LNCAP (cell line): ENCODE data around the gene PSD2.

Source experiments
- TF ChIP-seq, protein P1 (sequence below): fragments of 450-650 bp; IDR thresholded peaks from 2 replicates; pipeline ENCODE4 v1.5.1; 2017; ENCODE audit warnings: mild to moderate bottlenecking

PSD2 gene

GRCh38 chr5:139795074-139796001, at the start of gene PSD2:
Gene PSD2 (plus strand): TSS chr5:139795808. CDS start chr5:139809441, 13,633 bp downstream.
- TF ChIP-seq, protein P1, sequence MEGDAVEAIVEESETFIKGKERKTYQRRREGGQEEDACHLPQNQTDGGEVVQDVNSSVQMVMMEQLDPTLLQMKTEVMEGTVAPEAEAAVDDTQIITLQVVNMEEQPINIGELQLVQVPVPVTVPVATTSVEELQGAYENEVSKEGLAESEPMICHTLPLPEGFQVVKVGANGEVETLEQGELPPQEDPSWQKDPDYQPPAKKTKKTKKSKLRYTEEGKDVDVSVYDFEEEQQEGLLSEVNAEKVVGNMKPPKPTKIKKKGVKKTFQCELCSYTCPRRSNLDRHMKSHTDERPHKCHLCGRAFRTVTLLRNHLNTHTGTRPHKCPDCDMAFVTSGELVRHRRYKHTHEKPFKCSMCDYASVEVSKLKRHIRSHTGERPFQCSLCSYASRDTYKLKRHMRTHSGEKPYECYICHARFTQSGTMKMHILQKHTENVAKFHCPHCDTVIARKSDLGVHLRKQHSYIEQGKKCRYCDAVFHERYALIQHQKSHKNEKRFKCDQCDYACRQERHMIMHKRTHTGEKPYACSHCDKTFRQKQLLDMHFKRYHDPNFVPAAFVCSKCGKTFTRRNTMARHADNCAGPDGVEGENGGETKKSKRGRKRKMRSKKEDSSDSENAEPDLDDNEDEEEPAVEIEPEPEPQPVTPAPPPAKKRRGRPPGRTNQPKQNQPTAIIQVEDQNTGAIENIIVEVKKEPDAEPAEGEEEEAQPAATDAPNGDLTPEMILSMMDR, result no peak

DNA sequence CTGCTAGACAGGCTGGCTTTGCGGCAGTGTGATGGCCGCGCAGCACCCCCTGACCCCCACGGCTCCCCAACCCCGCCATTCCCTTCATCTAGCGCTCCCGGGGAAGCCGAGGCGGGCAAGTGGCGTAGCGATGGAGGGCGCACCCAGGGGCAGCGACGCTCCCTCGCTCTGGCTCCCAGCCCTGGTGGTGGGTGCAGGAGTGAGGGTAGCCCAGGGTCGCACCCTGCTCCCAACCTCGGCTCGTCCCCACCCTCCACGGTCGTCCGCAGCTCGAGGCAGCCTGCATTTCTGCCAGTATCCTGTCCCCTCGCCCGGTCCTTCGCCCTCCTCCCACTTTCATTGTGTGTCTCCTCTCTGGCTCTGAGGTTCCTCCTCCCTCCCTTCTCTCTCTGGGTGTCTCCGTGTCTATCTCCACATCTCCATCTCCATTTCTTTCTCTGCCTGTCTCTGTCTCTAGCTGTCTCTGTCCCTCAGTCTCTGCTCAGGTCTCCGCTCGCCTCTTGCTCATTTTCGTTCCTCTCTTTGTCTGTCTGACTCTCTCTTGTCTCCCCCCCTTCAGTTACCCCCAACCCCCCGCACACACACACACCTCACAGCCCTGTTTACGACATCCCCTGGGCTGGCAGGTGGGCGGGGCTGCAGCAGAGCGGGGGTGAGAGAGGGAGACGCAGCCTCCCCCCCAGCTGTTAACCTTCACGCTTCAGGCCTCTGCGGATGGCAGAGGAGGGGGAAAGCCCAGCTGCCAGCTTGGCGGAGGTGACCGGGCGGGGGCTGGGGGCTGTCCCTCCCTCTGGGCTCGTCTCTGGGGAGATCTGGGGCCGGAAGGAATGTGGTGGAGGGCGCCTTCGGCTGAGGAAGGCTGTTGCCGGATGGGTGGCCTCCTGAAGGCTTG, 48.7 kb upstream of the PSD2 start:
- TF ChIP-seq, protein P1, result no peak

DNA sequence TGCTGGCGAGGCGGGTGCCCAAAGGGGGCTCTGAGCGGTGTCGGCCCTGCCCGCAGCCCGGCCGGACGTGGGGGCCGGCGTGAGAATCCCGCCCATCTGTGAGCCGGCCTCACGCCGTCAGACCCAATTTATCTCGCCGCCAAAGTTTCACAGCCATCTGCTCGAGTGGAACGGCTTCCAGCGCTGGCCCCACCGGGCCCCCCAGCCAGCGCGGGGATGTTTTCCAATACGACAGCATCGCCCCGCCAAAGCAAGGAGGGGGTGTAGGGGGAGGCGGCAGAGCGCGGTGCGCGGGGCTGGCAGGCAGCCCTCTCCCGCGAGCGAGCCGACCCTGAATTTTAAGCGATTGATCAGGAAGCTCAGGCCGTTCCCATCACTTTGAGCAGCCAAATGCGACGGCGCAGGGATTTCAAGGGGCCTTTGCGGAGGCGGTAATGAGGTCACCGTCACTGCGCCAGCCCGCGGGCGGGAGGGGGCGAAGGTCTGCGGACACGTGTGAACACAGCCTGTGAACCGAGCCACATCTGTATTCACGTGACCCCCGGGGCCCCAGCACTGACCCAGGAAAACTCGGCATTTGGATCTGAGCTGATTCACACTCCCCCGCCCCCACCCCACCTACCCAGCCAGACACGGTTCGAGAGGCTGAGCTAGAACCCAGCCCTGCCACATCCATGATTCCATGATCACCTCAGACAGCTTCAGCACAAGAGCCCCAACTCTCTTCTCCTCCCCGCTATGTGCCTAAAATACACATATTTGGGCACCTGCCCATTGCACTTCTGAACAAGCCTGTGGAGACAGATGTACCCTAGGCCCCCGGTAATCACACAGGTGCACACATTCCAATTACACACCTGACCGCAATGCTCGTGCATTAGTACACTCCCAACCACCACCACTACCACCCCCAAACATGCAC, 47.8 kb upstream of the PSD2 start:
- TF ChIP-seq, protein P1, result no peak

GRCh38 chr5:139748505-139748826, 47.1 kb upstream of the PSD2 start:
- TF ChIP-seq, protein P1, result no peak

DNA sequence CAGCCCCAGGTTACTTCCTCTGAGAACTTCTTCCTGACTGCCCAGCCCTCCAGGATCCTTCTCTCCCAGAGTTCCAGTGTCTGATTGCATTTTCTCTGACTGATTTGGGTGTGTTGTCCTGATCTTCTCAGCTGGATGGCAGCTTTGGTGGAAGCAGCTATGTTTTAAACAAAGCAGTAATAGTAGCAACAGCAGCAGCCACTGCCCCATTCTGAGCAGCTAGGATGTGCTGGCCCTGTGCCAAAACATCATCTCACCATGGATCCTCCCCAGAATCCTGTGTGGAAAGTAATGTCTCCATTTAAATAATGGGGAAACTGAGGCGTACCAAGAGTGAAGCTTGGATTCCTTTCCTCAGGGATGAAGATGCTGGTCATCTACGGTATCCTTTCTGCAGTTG, 46.4 kb upstream of the PSD2 start:
- TF ChIP-seq, protein P1, result no peak

DNA sequence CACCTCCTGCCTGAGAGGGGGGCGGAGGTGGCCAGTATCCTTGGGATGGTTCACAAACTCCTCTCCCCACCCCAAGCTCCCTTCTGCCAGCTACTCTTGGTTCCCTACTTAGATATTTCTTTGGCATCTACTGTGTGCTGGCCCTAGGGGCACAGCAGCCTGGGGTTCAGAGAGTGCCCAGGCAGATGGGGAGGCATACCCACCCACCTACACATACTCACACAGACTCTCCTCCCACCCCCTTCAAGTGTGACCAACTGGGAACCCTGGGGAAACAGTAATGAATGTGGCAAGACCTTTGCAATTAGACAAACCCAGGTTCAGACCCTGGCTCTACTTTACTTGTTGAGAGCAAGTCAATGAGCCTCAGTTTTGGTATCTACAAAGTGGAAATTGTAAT, 44.4 kb upstream of the PSD2 start:
- TF ChIP-seq, protein P1, result no peak
